SJSA1 (cell line): ENCODE data around the gene CCDC80. TPM values are rescaled to one million over a fixed set of nuclear protein-coding genes. Genes with fewer than 3 reads are reported as not detected.

Experiments used
- DNase-seq, 2 experiments: peaks; one replicate each; pipeline ENCODE4 v3.0.0-alpha.2; 2015 to 2020; ENCODE audit warnings: low spot score in 2 of 2, low read depth in 1 of 2
- H3K27ac ChIP-seq: fragments of 250-450 bp; sonication (Bioruptor Pico); 2 replicates; pipeline ENCODE4 v1.5.1; 2020; ENCODE audit warnings: mild to moderate bottlenecking, moderate library complexity
- H3K27me3 ChIP-seq: fragments of 250-450 bp; sonication (Bioruptor Pico); replicated peaks from 2 replicates; pipeline ENCODE4 v1.5.1; 2020; ENCODE audit warnings: mild to moderate bottlenecking, moderate library complexity
- H3K36me3 ChIP-seq: fragments of 250-450 bp; sonication (Bioruptor Pico); 2 replicates; pipeline ENCODE4 v1.5.1; 2020; ENCODE audit warnings: mild to moderate bottlenecking
- H3K4me1 ChIP-seq: fragments of 250-450 bp; sonication (Bioruptor Pico); replicated peaks from 2 replicates; pipeline ENCODE4 v1.6.1; 2021; ENCODE audit warnings: mild to moderate bottlenecking
- H3K4me3 ChIP-seq: fragments of 250-450 bp; sonication (Bioruptor Pico); 2 replicates; pipeline ENCODE4 v1.5.1; 2020; ENCODE audit warnings: mild to moderate bottlenecking
- H3K9me3 ChIP-seq: fragments of 250-450 bp; sonication (Bioruptor Pico); replicated peaks from 2 replicates; pipeline ENCODE4 v1.5.1; 2020; ENCODE audit warnings: mild to moderate bottlenecking
- total RNA-seq: library from RNA; depleted of rRNA; stranded (reverse); fragments of >200 nt; shearing (Covaris generic); gene quantifications from 2 replicates; pipeline ENCODE4 v1.2.3, GENCODE V29; 2014

The CCDC80 gene
- total RNA-seq, 1 experiment from 2014 or later, result 74.8 TPM

DNA sequence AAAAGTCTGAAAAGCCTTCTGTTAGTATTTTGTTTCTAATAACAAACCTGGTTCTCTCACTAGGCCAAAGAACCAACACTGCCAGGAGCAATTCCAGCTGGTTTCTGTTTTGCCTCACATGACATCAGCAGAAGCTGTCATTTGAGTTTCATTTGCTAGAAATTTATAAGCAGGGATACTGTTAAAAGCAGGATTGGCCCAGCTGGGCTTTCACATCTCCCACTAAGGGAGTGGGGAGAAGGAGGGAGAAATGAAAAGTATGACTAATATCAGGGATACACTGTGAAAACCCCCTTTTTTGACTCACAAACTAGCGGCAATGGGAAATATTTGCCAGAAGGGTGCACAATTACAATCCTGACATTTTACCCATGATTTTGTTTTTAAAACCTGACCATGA, 5.3 kb downstream of the CCDC80 start:
- H3K9me3 ChIP-seq, result no peaks in the 10 kb centered on the region
- H3K36me3 ChIP-seq, result no peaks in the 10 kb centered on the region; the same call in 1 of the 2 replicates
- H3K4me1 ChIP-seq, result peaks cover 68% of the 10 kb centered on the region
- peak overlapping the region; percentile 41 for H3K27ac ChIP-seq
- no peak for DNase-seq
- H3K4me3 ChIP-seq, result no peak overlapping the region
- no peaks in the 10 kb centered on the region for H3K27me3 ChIP-seq

DNA sequence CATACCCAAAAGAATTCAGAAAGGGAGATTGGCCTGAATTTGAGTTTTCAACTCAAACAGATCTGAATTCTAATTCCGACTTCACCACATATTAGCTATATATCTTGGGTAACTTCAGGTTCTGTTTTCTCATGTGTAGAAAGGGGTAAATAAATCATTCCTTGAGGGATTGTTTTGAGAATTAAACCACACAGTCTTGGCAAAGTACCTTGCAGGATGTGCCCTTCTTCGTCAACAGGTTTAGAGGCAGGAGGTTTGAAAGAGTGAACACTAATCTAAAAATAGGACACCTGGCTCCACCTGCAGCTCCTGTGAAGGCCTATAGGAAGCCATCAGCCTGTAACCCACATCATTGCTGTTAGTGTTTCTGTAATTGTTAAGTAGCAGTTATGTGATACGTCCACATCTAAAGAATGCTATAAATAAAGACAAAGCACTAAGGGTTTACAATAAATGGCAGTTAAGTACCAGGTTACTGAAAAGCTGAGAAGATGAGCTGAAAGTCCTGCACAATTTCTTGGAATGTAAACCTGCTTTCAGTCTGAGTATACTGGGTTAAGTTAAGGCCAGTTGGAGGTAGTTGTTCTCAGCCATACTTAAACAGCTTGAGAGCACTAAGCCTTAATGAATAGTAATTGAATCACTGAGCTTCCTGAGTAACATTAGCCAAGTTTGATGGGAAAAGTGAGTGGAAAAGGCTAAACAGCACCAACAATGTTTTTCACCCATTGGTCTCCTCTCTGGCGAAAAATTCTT, 6.0 kb downstream of the CCDC80 start:
- Histone ChIP-seq H3K9me3 (no peaks in the 10 kb centered on the region), H3K27ac (no peak overlapping the region; the same call in 1 of the 2 replicates), H3K27me3 (no peaks in the 10 kb centered on the region), H3K4me1 (peaks cover 70% of the 10 kb centered on the region), H3K36me3 (no peaks in the 10 kb centered on the region; the same call in 1 of the 2 replicates), H3K4me3 (no peak overlapping the region)
- DNase-seq, result no peak

DNA sequence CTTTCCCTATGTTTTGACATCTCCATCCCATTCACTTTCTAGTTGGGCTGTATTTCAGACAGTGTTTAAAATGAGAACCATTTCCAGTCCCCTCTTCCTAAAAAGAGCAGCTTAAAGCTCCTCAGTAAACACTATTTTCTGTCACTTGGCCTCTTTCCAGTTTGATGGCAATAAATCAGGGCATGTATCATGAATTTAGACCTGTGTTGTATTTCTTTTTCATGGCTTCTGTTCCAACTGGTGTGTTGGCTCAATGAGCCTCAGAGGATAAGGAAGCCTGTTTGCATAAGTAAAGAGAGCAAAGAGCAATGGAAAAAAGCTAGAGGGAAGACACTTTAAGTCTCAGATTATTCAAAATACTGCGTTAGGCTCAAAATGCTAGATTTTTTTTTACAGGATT, 7.2 kb downstream of the CCDC80 start:
- Histone ChIP-seq H3K27me3 (no peaks in the 10 kb centered on the region), H3K9me3 (no peaks in the 10 kb centered on the region), H3K4me1 (peaks cover 67% of the 10 kb centered on the region), H3K27ac (peak overlapping the region; percentile 47), H3K36me3 (peaks cover 7% of the 10 kb centered on the region), H3K4me3 (no peak overlapping the region)
- no peak for DNase-seq

DNA sequence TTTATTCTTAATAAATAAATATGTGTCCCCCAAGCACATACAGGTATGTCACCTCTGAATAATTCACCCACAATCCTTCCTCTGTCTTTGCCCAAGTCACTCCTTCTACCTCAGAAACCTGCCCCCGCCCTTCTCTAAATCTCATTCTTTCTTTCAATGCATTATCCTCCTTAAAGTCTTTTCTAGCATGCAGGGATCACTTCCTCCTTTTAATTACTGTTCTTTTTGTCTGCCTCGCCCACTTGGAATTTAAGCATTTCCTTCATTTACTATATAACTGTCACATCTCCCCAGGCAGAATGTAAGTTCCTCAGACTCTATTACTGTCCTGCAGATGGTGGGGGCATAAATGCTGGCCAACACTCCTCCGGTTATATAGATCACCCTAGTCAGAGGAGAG, 7.8 kb downstream of the CCDC80 start:
- peaks cover 12% of the 10 kb centered on the region for H3K36me3 ChIP-seq
- H3K27ac ChIP-seq, result peak overlapping the region; percentile 47
- H3K27me3 ChIP-seq, result no peaks in the 10 kb centered on the region
- peaks cover 67% of the 10 kb centered on the region for H3K4me1 ChIP-seq
- H3K4me3 ChIP-seq, result no peak overlapping the region
- no peak for DNase-seq
- no peaks in the 10 kb centered on the region for H3K9me3 ChIP-seq

GRCh38 chr3:112632596-112632995, 8.3 kb downstream of the CCDC80 start:
- DNase-seq, result peak; percentile 69
- Histone ChIP-seq H3K27ac (peak overlapping the region; percentile 47), H3K4me3 (no peak overlapping the region), H3K9me3 (no peaks in the 10 kb centered on the region), H3K36me3 (peaks cover 17% of the 10 kb centered on the region), H3K4me1 (peaks cover 67% of the 10 kb centered on the region), H3K27me3 (no peaks in the 10 kb centered on the region)

GRCh38 chr3:112631257-112631656, 9.7 kb downstream of the CCDC80 start:
- H3K9me3 ChIP-seq, result no peaks in the 10 kb centered on the region
- no peaks in the 10 kb centered on the region for H3K27me3 ChIP-seq
- peaks cover 17% of the 10 kb centered on the region for H3K36me3 ChIP-seq
- H3K4me3 ChIP-seq, result no peak overlapping the region
- peaks cover 62% of the 10 kb centered on the region for H3K4me1 ChIP-seq
- no peak for DNase-seq
- H3K27ac ChIP-seq, result no peak overlapping the region

GRCh38 chr3:112629425-112629824, 11.5 kb downstream of the CCDC80 start:
- Histone ChIP-seq H3K9me3 (no peaks in the 10 kb centered on the region), H3K27ac (no peak overlapping the region), H3K27me3 (no peaks in the 10 kb centered on the region), H3K4me3 (no peak overlapping the region), H3K4me1 (peaks cover 44% of the 10 kb centered on the region), H3K36me3 (peaks cover 17% of the 10 kb centered on the region)
- peak; percentile 44 to 64 for DNase-seq

GRCh38 chr3:112627919-112628466, 12.9 kb downstream of the CCDC80 start:
- peaks cover 17% of the 10 kb centered on the region for H3K36me3 ChIP-seq
- H3K27ac ChIP-seq, result no peak overlapping the region
- H3K4me3 ChIP-seq, result no peak overlapping the region
- peaks cover 31% of the 10 kb centered on the region for H3K4me1 ChIP-seq
- H3K27me3 ChIP-seq, result no peaks in the 10 kb centered on the region
- H3K9me3 ChIP-seq, result no peaks in the 10 kb centered on the region
- no peak for DNase-seq

DNA sequence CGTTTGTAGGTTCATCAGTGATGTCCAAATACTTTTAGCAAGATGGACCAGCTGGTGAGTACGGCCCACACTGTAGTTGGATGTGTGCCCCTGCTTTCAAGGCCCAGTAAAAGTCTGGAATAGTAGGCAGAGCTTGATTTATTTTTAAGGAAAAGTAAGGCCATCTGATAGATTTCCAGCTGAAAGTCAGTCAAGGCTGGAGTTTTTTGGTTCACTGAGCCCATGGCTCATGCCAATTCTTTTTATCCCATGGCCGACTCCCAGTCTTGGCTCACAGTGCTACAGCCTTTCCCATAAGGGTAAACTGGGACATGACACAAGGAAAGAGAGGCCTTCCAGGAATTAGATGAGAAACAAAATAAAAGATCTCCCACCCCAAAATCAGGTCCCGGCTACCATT, 13.5 kb downstream of the CCDC80 start:
- H3K4me1 ChIP-seq, result peaks cover 25% of the 10 kb centered on the region
- DNase-seq, result no peak
- no peaks in the 10 kb centered on the region for H3K9me3 ChIP-seq
- no peak overlapping the region for H3K27ac ChIP-seq
- no peak overlapping the region for H3K4me3 ChIP-seq
- peaks cover 17% of the 10 kb centered on the region for H3K36me3 ChIP-seq
- H3K27me3 ChIP-seq, result no peaks in the 10 kb centered on the region

DNA sequence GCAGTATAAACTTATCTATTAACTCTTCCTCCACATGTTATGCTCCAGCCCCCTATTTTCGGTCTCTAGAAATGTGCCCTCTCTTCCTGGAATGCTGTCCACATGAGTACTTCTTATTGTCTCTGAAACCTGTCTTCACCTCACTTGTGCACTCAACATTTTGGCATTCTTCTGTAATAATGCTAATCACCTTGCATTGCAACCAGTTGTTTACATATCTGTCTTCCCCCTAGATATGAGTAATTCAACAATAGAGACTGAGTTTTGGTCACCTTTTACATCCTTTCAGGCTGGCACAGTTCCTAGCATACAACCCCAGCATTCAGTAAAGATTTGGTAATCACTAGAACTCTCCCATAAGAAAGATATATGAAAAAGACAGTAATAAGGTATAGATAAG, 17.2 kb downstream of the CCDC80 start:
- Histone ChIP-seq H3K9me3 (no peaks in the 10 kb centered on the region), H3K4me3 (no peak overlapping the region), H3K27ac (no peak overlapping the region), H3K4me1 (no peaks in the 10 kb centered on the region; the same call in 1 of the 2 replicates), H3K36me3 (peaks cover 10% of the 10 kb centered on the region), H3K27me3 (no peaks in the 10 kb centered on the region)
- no peak for DNase-seq

GRCh38 chr3:112623213-112623612, 17.7 kb downstream of the CCDC80 start:
- Histone ChIP-seq H3K36me3 (peaks cover 5% of the 10 kb centered on the region), H3K9me3 (no peaks in the 10 kb centered on the region), H3K4me1 (no peaks in the 10 kb centered on the region; the same call in 1 of the 2 replicates), H3K27ac (no peak overlapping the region), H3K4me3 (no peak overlapping the region), H3K27me3 (no peaks in the 10 kb centered on the region)
- DNase-seq, result no peak

DNA sequence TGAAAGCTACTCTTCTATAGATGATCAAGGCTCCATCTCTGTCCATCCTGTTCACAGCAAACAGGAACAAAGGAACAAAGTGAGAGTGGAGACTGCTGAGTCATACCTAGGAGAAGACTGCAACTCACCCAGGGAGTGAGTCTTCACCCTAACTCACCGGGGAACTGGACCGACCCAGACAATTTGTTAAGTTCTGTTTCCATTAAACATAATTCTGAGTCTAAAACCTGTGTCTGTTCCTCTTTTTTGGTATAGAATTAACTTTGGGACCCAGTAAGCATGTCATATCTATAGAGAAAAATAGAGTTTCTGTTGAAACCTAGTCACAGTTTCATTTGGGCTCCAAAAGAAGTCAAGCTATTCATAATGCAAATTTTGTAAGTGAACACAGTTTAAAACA, 21.6 kb downstream of the CCDC80 start:
- Histone ChIP-seq H3K27ac (no peak overlapping the region), H3K4me1 (no peaks in the 10 kb centered on the region; the same call in 1 of the 2 replicates), H3K9me3 (no peaks in the 10 kb centered on the region), H3K27me3 (no peaks in the 10 kb centered on the region), H3K4me3 (no peak overlapping the region), H3K36me3 (peaks cover 10% of the 10 kb centered on the region; the same call in 1 of the 2 replicates)
- no peak for DNase-seq

GRCh38 chr3:112617285-112617684, 23.7 kb downstream of the CCDC80 start:
- no peak overlapping the region for H3K27ac ChIP-seq
- H3K4me3 ChIP-seq, result no peak overlapping the region
- H3K27me3 ChIP-seq, result no peaks in the 10 kb centered on the region
- peaks cover 10% of the 10 kb centered on the region; the same call in 1 of the 2 replicates for H3K36me3 ChIP-seq
- H3K9me3 ChIP-seq, result no peaks in the 10 kb centered on the region
- no peak for DNase-seq
- H3K4me1 ChIP-seq, result no peaks in the 10 kb centered on the region

DNA sequence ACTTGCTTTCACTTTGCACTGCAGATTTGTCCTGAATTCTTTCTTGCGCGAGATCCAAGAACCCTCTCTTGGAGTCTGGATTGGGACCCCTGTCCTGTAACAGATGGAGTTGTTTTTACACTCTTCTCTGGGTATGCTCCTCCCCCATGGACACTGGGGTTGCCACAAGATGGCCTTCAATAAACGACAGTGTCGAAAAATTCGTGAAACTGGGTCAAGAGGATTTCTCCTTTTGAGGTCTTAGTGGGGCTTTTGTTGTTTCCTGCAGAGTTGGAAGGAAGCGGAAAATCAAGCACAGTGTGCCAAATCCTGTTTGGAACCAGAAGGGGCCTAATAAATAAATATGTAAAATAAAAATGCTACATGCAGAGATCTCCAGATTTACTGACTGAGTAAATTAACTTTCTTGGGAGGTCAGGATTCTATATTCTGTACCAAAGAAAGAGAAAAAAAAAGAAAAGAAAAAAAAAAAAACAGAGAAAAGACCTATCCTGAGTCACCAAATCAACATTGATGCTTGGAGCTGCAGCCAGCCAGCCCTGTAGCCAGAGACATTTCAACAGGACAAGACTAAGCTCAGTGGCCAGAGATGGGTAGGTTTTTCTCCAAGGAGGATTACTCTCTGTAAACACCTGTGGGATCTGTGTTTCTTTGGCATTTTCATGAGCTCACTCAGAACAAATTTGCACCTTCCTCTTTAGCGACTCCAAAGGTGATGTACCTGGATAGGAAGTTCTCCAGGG, 24.8 kb downstream of the CCDC80 start:
- no peaks in the 10 kb centered on the region for H3K4me1 ChIP-seq
- H3K27ac ChIP-seq, result no peak overlapping the region
- no peak for DNase-seq
- H3K9me3 ChIP-seq, result no peaks in the 10 kb centered on the region
- H3K36me3 ChIP-seq, result peaks cover 10% of the 10 kb centered on the region; the same call in 1 of the 2 replicates
- no peaks in the 10 kb centered on the region for H3K27me3 ChIP-seq
- H3K4me3 ChIP-seq, result no peak overlapping the region
